Rectal smooth muscle tissue (tissue), 1 donor: Measurements from ENCODE around the gene CABYR.

Experiments used
- H3K27ac ChIP-seq: one replicate; pipeline ENCODE4 v1.7.0; 2013; ENCODE audit warnings: low read depth, low read length, inconsistent platforms
- H3K27me3 ChIP-seq: one replicate; pipeline ENCODE4 v1.7.0; 2013; ENCODE audit warnings: low read length; ENCODE audit not compliant: control insufficient read depth, insufficient read depth
- H3K36me3 ChIP-seq: one replicate; pipeline ENCODE4 v1.7.0; 2013; ENCODE audit warnings: low read length; ENCODE audit not compliant: control insufficient read depth, insufficient read depth
- H3K4me1 ChIP-seq: one replicate; pipeline ENCODE4 v1.7.0; 2013; ENCODE audit warnings: low read length; ENCODE audit not compliant: control insufficient read depth, insufficient read depth
- H3K4me3 ChIP-seq: one replicate; pipeline ENCODE4 v1.7.0; 2013; ENCODE audit warnings: low read length
- H3K9ac ChIP-seq: one replicate; pipeline ENCODE4 v1.7.0; 2013; ENCODE audit warnings: low read length

CABYR gene

GRCh38 chr18:24138789-24139616 lies at the start of gene CABYR:
TSS of gene CABYR (plus strand) at chr18:24139062. CDS start at chr18:24143115, 4,053 bp downstream.
- Histone ChIP-seq H3K27ac (no peak within 1 kb of the TSS), H3K27me3 (no peaks in the 10 kb centered on the region), H3K36me3 (no peaks in the 10 kb centered on the region), H3K4me1 (no peaks in the 10 kb centered on the region), H3K4me3 (peak within 1 kb of the TSS; percentile 54), H3K9ac (no peak within 1 kb of the TSS)

GRCh38 chr18:24089076-24089475 lies 49.8 kb upstream of the CABYR start:
- Histone ChIP-seq H3K9ac (no peak overlapping the region), H3K27me3 (no peaks in the 10 kb centered on the region), H3K27ac (no peak overlapping the region), H3K36me3 (no peaks in the 10 kb centered on the region), H3K4me3 (no peak overlapping the region), H3K4me1 (no peaks in the 10 kb centered on the region)

- Histone ChIP-seq H3K36me3 (no peaks in the 10 kb centered on the region), H3K4me3 (no peak overlapping the region), H3K9ac (no peak overlapping the region), H3K27ac (no peak overlapping the region), H3K4me1 (no peaks in the 10 kb centered on the region), H3K27me3 (no peaks in the 10 kb centered on the region)
These were observed 49.1 kb upstream of the CABYR start for GRCh38 chr18:24089515-24090337.

DNA sequence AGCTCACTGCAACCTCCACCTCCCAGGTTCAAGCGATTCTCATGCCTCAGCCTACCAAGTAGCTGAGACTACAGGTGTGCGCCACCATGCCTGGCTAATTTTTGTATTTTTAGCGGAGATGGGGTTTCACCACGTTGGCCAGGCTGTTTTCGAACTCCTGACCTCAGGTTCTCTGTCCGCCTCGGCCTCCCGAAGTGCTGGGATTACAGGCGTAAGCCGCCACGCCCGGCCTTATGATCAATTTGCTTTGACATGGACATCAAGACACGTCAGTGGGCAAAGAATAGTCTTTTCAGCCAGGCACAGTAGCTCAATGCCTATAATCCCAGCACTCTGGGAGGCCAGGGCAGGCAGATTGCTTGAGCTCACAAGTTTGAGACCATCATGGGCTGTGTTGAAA lies 48.0 kb upstream of the CABYR start:
- H3K4me3 ChIP-seq = no peak overlapping the region
- H3K27me3 ChIP-seq = no peaks in the 10 kb centered on the region
- H3K36me3 ChIP-seq = no peaks in the 10 kb centered on the region
- H3K4me1 ChIP-seq = no peaks in the 10 kb centered on the region
- H3K27ac ChIP-seq = no peak overlapping the region
- H3K9ac ChIP-seq = no peak overlapping the region

GRCh38 chr18:24094561-24094960 lies 44.3 kb upstream of the CABYR start:
- Histone ChIP-seq H3K27ac (no peak overlapping the region), H3K4me3 (no peak overlapping the region), H3K27me3 (no peaks in the 10 kb centered on the region), H3K36me3 (no peaks in the 10 kb centered on the region), H3K9ac (no peak overlapping the region), H3K4me1 (no peaks in the 10 kb centered on the region)

DNA sequence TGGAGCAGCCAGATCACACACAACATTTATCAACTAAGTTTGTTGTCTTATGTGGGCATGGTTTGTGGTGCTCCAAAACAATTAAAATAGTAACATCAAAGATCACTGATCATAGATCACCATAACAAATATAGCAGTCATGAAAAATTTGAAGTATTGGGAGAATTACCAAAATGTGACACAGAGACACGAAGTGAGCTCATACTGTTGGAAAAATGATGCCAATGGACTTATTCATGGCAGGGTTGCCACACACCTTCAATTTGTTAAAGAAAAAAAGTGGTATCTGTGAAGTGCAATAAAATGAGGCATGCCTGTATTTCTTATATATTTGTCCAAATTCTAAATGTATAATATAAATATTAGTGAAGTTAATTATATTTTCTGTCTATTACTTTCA lies 42.9 kb upstream of the CABYR start:
- H3K9ac ChIP-seq = no peak overlapping the region
- no peaks in the 10 kb centered on the region for H3K27me3 ChIP-seq
- no peaks in the 10 kb centered on the region for H3K36me3 ChIP-seq
- no peak overlapping the region for H3K27ac ChIP-seq
- H3K4me1 ChIP-seq = no peaks in the 10 kb centered on the region
- H3K4me3 ChIP-seq = no peak overlapping the region

GRCh38 chr18:24103320-24104021 lies 35.4 kb upstream of the CABYR start:
- H3K4me1 ChIP-seq = no peaks in the 10 kb centered on the region

GRCh38 chr18:24104486-24104885 lies 34.4 kb upstream of the CABYR start:
- H3K9ac ChIP-seq = no peak overlapping the region
- no peaks in the 10 kb centered on the region for H3K27me3 ChIP-seq
- H3K4me1 ChIP-seq = no peaks in the 10 kb centered on the region
- H3K36me3 ChIP-seq = no peaks in the 10 kb centered on the region
- H3K27ac ChIP-seq = no peak overlapping the region
- H3K4me3 ChIP-seq = no peak overlapping the region

More at GRCh38 chr18:24103320-24104021, 35.4 kb upstream of the CABYR start:
- no peak overlapping the region for H3K27ac ChIP-seq
- no peak overlapping the region for H3K4me3 ChIP-seq
- H3K36me3 ChIP-seq = no peaks in the 10 kb centered on the region
- H3K9ac ChIP-seq = no peak overlapping the region
- H3K27me3 ChIP-seq = no peaks in the 10 kb centered on the region

- Histone ChIP-seq H3K27ac (no peak overlapping the region), H3K4me3 (no peak overlapping the region), H3K4me1 (no peaks in the 10 kb centered on the region), H3K27me3 (no peaks in the 10 kb centered on the region), H3K9ac (no peak overlapping the region), H3K36me3 (no peaks in the 10 kb centered on the region)
These were observed 30.2 kb upstream of the CABYR start for GRCh38 chr18:24108641-24109040.

GRCh38 chr18:24111936-24112335 lies 26.9 kb upstream of the CABYR start:
- no peak overlapping the region for H3K9ac ChIP-seq
- H3K36me3 ChIP-seq = peaks cover 4% of the 10 kb centered on the region
- no peaks in the 10 kb centered on the region for H3K27me3 ChIP-seq
- H3K4me3 ChIP-seq = no peak overlapping the region
- no peak overlapping the region for H3K27ac ChIP-seq
- no peaks in the 10 kb centered on the region for H3K4me1 ChIP-seq

DNA sequence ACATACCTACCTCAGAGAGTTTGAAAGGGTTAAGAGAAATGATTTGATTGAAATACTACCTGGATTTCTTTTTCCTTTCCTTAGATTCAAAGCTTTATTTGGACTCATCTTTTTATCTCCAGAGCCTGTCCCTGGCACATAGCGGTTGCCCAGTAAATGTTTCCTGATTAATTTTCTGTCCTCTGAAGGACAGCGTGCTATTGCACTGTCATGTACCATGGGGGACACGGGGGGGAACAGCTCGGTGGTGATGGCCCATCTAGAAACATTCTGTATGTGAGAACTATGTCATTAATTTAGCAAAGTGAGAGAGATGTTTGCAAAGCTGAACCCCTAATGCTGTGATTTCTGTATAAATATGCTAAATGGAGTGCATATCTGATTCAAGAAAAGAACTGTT lies 26.4 kb upstream of the CABYR start:
- H3K9ac ChIP-seq = no peak overlapping the region
- no peaks in the 10 kb centered on the region for H3K4me1 ChIP-seq
- H3K4me3 ChIP-seq = no peak overlapping the region
- no peaks in the 10 kb centered on the region for H3K27me3 ChIP-seq
- no peak overlapping the region for H3K27ac ChIP-seq
- peaks cover 4% of the 10 kb centered on the region for H3K36me3 ChIP-seq

DNA sequence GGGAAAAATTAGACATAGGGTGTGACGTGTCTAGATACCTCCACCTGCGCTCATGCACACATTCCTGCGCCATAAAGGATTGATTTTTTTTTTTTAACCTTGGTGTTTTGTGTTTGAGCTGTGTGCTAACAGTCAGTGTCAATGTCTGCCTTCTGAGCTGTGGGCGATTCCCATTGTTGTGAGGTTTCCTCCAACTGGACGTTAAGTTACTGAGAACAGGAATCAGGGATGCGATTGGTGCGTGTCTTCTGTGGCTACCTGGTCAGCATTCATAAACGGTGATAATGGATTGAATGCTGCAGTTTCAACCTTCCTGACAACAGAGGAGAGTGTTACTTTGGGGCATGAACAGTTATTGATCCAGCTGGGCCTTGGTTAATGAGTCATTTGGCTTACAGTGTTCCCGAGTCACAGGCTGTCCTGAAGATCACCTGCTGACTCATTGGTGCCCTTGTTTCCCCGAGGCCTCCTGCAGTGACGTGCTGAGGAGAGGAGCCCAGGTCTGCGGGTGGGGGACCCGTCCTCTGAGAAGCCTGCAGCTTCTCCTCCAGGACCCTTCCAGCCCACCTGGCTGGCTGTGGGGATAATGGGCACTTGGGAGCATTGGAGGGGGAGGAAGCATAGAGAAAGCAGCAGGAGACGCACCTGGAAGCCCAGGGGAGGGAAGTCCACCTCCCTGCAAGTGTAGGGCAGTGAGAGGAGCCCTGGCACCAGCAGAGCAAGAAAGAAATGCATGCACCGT lies 25.8 kb upstream of the CABYR start:
- Histone ChIP-seq H3K4me3 (no peak overlapping the region), H3K27ac (no peak overlapping the region)

More for the DNA sequence above, 25.8 kb upstream of the CABYR start:
- H3K9ac ChIP-seq = no peak overlapping the region
- no peaks in the 10 kb centered on the region for H3K4me1 ChIP-seq
- H3K36me3 ChIP-seq = peaks cover 4% of the 10 kb centered on the region
- no peaks in the 10 kb centered on the region for H3K27me3 ChIP-seq
